ENCODE measurements around the gene AIRE. TPM values are rescaled to one million over a fixed set of nuclear protein-coding genes. Genes with fewer than 3 reads are reported as not detected.
"Not testable (repeated sequence)": the region's sequence is repeated elsewhere in the genome, so short reads cannot be mapped to it uniquely, and the experiment has no call there.

Gene AIRE
- total RNA-seq, 1 experiment from 2014 or later = not detected

DNA sequence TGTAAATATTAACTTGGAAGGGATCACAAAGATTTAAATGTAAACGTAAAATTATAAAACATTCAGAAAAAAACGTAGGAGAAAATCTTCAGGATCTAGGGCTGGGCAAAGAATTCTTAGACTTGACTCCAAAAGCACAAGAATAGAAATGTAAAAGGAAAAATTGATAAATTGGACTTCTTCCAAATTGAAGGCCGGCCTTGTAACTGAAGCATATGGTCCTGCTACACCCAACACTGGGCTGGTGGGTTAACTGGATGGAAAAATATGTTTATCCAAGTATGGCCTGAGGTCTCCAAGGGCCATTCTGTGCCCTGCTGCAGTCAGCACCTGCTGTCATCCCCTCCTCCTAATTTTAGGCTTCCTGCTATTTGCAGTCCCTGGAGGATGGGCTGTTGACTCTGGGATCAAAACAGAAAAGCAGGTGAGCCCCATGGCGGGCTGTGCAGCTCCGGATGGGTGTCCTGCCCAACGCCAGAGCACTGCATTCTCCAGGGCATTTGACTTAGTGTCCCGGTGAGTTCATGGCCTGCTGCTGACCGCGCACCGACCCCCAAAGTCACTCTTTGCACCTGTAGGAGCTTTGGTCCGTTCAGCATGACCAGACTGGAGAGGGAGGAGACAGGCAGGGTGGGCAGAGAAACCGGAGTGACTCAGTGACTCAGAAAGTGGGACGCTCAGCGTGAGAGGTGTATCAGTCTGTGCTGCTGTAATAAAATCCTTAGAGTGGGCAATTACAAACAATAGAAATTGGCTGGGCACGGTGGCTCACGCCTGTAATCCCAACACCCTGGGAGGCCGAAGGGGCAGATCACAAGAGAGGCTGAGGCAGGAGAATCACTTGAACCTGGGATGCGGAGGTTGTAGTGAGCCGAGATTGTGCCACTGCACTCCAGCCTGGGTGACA, 6.1 kb upstream of the AIRE start:
- Histone ChIP-seq H3K4me3 (no peak overlapping the region), H3K36me3 (no peaks in the 10 kb centered on the region), H3K27me3 (replicated peaks) (no peaks in the 10 kb centered on the region; the same call in none of the 2 replicates), H3K9me3 (replicated peaks) (no peaks in the 10 kb centered on the region), H3K27ac (no peak overlapping the region), H3K4me1 (replicated peaks) (no peaks in the 10 kb centered on the region)
- no peak for DNase-seq (ENCODE audit: low read depth in 1 of 2, low spot score in 2 of 2)

DNA sequence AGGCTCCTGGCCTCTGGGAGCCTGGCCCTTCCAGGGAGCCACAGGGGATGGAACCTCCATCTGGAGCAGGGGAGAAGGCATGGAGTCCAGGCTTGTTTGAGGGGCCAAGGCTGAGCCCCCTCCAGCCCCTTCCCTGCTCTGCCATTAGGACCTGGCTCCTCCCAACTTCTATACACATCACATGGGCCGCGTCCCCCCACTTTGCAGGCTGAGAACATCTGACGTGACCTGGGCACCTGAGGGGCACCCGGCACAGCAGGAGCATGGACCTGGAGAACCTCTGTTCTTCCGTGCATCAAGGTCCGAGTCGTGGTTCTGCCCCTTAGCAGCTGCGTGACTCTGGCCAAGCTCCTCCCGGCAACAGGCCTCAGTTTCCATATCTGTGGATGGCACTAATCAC, 3.9 kb upstream of the AIRE start:
- no peak overlapping the region for H3K27ac ChIP-seq
- 0 out of 2 replicates have a peak, but pooled peaks cover 4% of the 10 kb centered on the region for H3K27me3 ChIP-seq (replicated peaks)
- H3K4me3 ChIP-seq = no peak overlapping the region
- no peaks in the 10 kb centered on the region; the same call in 1 of the 2 replicates for H3K9me3 ChIP-seq (replicated peaks)
- H3K4me1 ChIP-seq (replicated peaks) = peaks cover 7% of the 10 kb centered on the region
- DNase-seq (ENCODE audit: low read depth in 1 of 2, low spot score in 2 of 2) = no peak
- H3K36me3 ChIP-seq = no peaks in the 10 kb centered on the region

DNA sequence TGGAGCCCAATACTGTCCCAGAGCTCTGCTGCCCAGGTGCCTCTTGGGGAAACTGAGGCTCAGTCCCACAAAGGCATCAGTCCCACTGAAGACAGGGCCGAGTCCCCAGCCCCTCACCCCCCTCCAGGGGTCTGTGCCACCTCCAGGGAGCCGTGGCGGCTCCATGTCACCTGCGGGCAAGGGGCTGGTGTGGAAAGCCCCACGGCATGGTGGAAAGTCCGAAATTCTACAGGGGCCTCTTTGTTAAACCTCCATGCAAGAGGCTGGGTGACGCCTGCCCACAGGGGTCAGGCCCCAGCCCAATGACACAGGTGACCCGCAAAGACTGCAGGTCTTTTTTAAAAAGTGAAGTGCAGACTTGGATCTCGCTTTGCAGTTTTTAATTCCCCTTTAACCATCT, 3.3 kb upstream of the AIRE start:
- Histone ChIP-seq H3K27ac (no peak overlapping the region), H3K9me3 (replicated peaks) (no peaks in the 10 kb centered on the region; the same call in 1 of the 2 replicates), H3K4me1 (replicated peaks) (peaks cover 7% of the 10 kb centered on the region), H3K4me3 (no peak overlapping the region), H3K27me3 (replicated peaks) (0 out of 2 replicates have a peak, but pooled peaks cover 4% of the 10 kb centered on the region), H3K36me3 (no peaks in the 10 kb centered on the region)
- no peak for DNase-seq (ENCODE audit: low read depth in 1 of 2, low spot score in 2 of 2)

DNA sequence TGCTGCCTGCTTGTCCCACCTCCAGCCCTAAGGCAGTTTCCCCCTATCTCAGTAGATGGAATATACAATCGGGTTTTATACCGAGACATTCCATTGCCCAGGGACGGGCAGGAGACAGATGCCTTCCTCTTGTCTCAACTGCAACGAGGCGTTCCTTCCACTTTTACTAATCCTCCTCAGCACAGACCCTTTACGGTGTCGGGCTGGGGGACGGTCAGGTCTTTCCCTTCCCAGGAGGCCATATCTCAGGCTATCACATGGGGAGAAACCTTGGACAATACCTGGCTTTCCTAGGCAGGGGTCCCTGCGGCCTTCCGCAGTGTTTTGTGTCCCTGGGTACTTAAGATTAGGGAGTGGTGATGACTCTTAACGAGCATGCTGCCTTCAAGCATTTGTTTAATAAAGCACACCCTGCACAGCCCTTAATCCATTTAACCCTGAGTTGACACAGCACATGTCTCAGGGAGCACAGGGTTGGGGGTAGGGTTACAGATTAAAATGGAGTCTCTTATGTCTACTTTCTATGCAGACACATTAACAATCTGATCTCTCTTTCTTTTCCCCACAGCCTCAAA, 2.4 kb upstream of the AIRE start:
- not testable (repeated sequence) for DNase-seq (ENCODE audit: low read depth in 1 of 2, low spot score in 2 of 2); H3K4me1 ChIP-seq (replicated peaks); H3K4me3 ChIP-seq; H3K27me3 ChIP-seq (replicated peaks); H3K27ac ChIP-seq; H3K9me3 ChIP-seq (replicated peaks); H3K36me3 ChIP-seq

DNA sequence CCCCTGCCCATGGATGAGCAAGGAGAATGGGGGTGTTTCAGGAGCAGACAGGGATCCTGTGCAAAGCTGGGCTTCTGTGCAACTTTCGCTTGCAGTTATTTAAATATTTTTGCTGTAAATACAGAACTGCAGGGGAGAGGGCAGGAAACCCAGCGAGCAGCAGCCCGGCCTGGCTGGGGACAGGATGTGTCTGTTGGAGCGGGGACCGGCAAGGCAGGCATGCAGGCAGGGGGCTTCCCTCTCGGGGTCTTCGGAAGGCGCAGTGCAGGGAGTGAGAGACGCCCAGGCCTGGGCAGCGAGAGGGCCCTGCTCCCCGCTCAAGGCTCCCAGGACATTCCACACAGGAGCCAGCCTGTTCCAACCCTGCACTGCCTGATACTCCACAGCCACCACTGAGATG, 1.7 kb upstream of the AIRE start:
- DNase-seq (ENCODE audit: low read depth in 1 of 2, low spot score in 2 of 2) = no peak
- H3K27ac ChIP-seq = no peak overlapping the region
- H3K36me3 ChIP-seq = no peaks in the 10 kb centered on the region

DNA sequence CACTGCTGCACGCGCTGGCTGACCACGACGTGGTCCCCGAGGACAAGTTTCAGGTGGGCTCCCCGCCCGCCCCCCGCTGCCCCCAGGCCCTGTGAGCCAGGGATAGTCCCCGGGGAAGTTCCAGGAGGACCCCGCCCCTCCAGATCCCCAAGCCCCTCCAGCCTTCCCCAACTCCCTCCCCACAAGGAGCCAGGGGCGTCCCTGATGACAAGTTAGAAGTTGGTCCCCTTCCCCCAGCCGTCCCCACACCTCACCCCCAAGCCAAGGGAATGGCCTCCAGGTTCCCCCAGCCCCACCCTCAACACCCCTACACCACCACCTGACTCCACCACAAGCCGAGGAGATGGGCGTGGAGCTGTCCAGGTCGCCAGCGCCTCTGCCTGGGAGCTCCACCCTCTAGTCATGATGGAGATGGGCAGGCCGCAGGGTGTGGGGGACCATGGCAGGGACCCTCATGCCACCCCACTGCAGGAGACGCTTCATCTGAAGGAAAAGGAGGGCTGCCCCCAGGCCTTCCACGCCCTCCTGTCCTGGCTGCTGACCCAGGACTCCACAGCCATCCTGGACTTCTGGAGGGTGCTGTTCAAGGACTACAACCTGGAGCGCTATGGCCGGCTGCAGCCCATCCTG, 525 bp downstream of the AIRE start:
- no peak overlapping the region for H3K4me3 ChIP-seq
- no peaks in the 10 kb centered on the region; the same call in 1 of the 2 replicates for H3K9me3 ChIP-seq (replicated peaks)
- DNase-seq (ENCODE audit: low read depth in 1 of 2, low spot score in 2 of 2) = no peak
- H3K27me3 ChIP-seq (replicated peaks) = 0 out of 2 replicates have a peak, but pooled peaks cover 4% of the 10 kb centered on the region
- no peaks in the 10 kb centered on the region for H3K36me3 ChIP-seq
- no peak overlapping the region for H3K27ac ChIP-seq
- H3K4me1 ChIP-seq (replicated peaks) = peaks cover 7% of the 10 kb centered on the region

More for the DNA sequence above, 1.7 kb upstream of the AIRE start:
- Histone ChIP-seq H3K27me3 (replicated peaks) (0 out of 2 replicates have a peak, but pooled peaks cover 4% of the 10 kb centered on the region), H3K4me3 (no peak overlapping the region), H3K9me3 (replicated peaks) (no peaks in the 10 kb centered on the region; the same call in 1 of the 2 replicates), H3K4me1 (replicated peaks) (peaks cover 7% of the 10 kb centered on the region)

DNA sequence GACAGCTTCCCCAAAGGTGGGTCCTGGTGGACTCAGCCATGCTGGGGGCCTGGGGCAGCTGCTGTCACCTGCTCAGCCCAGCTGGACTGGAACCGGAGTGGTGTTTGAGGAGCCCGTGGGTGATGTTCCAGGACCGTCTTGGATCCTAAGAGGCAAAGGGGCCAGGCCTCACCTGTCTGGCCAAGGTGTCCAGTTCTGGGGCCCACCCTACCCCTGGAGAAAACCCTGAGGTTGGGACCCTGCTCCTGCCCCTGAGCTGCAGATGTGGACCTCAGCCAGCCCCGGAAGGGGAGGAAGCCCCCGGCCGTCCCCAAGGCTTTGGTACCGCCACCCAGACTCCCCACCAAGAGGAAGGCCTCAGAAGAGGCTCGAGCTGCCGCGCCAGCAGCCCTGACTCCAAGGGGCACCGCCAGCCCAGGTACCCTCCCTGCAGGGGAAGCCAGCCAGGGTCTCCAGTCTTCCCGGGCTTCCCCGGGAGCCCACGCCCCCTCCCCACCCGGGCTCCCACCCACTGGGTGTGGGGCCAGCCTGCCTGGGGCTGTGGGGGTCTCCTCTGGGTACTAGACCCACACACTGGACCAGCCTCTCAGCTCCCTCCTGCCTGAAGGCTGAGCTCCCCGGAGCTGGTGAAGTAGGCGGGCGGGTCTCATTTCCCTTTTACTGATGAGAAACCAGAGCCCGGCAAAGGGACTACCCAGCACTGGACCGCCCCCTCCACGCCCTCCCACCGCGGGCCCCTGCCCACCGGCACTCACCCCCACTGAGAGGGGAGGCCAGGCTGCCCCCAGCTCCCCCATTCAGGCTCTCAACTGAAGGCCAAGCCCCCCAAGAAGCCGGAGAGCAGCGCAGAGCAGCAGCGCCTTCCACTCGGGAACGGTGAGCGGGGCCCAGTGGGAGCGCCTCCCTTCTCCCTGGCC, 1.3 kb downstream of the AIRE start:
- H3K9me3 ChIP-seq (replicated peaks) = no peaks in the 10 kb centered on the region; the same call in 1 of the 2 replicates
- peaks cover 7% of the 10 kb centered on the region for H3K4me1 ChIP-seq (replicated peaks)
- H3K27ac ChIP-seq = no peak overlapping the region
- DNase-seq (ENCODE audit: low read depth in 1 of 2, low spot score in 2 of 2) = no peak
- H3K36me3 ChIP-seq = no peaks in the 10 kb centered on the region
- H3K4me3 ChIP-seq = no peak overlapping the region
- 0 out of 2 replicates have a peak, but pooled peaks cover 4% of the 10 kb centered on the region for H3K27me3 ChIP-seq (replicated peaks)

DNA sequence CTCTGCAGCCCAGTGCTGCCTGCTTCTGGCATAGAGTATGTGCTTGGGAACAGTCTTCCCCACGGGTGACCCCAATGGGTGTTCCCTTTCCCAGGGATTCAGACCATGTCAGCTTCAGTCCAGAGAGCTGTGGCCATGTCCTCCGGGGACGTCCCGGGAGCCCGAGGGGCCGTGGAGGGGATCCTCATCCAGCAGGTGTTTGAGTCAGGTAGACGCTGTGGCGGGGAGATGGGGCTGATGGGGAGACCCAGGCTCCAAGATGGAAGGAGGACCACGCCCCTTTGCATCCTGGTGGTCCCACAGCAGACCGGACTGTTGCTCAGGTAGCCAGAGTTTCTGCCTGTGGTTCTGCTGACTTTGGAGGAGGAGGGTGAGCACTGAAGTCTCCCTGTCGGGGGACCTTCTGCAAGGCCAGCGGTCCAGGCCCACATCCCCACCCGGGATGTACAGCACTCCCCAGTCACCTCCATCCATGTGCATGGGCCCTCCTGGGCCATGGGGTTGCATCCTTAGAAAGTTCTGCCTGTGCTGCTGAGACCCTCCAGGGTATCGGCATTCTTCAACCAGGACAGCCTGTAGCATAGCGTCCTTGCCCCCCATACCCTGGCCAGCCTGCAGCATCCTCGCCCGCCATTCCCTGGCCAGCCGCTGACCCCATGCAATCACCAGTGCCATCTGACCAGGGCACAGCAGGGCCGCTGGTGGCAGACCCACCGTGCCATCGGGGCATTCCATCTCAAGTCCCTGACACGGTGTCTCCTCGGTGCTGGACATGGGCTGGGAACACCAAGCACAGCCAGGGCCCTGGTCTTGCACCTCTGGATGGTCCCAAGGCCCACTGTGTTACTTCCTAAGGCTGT, 2.8 kb downstream of the AIRE start:
- no peaks in the 10 kb centered on the region; the same call in 1 of the 2 replicates for H3K9me3 ChIP-seq (replicated peaks)
- no peak overlapping the region for H3K27ac ChIP-seq
- H3K27me3 ChIP-seq (replicated peaks) = 0 out of 2 replicates have a peak, but pooled peaks cover 4% of the 10 kb centered on the region

DNA sequence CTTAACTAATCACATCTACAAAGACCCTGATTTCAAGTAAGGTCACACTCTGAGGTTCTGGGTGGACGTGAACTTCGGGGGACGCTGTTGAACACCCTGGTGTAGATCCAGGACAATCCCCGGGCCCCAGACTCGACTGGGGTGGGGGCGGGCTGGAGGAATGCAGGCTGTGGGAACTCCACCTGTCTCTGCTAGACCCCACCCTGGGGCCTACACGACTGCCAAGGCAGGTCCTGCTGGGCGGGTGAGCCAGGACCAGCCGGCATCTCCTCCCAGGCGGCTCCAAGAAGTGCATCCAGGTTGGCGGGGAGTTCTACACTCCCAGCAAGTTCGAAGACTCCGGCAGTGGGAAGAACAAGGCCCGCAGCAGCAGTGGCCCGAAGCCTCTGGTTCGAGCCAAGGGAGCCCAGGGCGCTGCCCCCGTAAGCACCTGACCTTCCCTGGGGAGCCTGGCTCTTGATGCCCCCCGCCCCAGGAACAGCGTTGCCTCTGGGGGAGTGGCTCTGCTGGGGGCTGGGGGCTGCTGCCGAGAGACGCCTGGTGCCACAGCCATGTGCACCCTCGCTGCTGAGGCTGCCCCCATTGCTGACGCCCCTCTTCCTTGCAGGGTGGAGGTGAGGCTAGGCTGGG, 3.8 kb downstream of the AIRE start:
- H3K27ac ChIP-seq = no peak overlapping the region
- peaks cover 7% of the 10 kb centered on the region for H3K4me1 ChIP-seq (replicated peaks)
- no peak for DNase-seq (ENCODE audit: low read depth in 1 of 2, low spot score in 2 of 2)
- H3K9me3 ChIP-seq (replicated peaks) = no peaks in the 10 kb centered on the region; the same call in 1 of the 2 replicates
- 0 out of 2 replicates have a peak, but pooled peaks cover 4% of the 10 kb centered on the region for H3K27me3 ChIP-seq (replicated peaks)
- H3K36me3 ChIP-seq = no peaks in the 10 kb centered on the region
- no peak overlapping the region for H3K4me3 ChIP-seq

More for the DNA sequence above, 2.8 kb downstream of the AIRE start:
- H3K4me1 ChIP-seq (replicated peaks) = peaks cover 7% of the 10 kb centered on the region
- H3K36me3 ChIP-seq = no peaks in the 10 kb centered on the region
- DNase-seq (ENCODE audit: low read depth in 1 of 2, low spot score in 2 of 2) = no peak
- no peak overlapping the region for H3K4me3 ChIP-seq

DNA sequence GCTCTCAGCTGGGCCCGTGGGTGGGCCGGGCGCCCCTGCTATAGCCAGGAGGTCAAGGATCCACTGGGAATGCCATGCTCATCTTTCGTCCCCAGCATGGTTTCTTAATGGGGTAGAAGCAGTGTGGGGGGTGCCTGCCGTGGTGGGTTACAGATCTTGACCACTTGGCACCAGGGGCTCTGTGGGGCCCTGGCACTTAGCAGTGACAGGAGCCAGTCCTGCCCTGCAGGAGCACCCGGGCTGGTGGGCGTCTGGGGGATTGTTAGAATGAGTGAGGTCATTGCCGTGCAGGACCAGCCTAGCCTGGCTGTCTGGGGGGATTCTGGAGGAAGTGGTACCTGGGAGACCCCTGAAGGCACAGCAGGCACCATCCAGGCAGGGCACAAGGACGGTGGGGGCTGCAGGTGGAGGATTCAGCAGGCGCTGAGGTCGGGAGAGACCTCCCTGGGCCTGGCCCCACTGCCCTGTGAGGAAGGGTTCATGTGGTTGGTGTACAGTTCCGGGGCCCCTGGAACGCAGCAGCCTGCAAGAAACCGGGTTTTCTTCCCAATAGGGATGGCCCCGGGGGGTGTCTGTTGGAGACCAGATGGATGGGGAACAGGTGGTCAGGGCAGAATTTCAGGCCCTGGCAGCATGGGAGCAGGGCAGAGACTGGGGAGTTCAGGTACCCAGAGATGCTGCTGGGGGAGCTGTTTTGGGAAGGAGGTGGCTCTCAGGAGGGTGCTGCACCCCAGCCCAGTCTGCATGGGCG, 4.8 kb downstream of the AIRE start:
- Histone ChIP-seq H3K4me3 (no peak overlapping the region), H3K27ac (no peak overlapping the region), H3K36me3 (no peaks in the 10 kb centered on the region), H3K27me3 (replicated peaks) (0 out of 2 replicates have a peak, but pooled peaks cover 2% of the 10 kb centered on the region), H3K4me1 (replicated peaks) (peaks cover 4% of the 10 kb centered on the region), H3K9me3 (replicated peaks) (no peaks in the 10 kb centered on the region; the same call in 1 of the 2 replicates)
- no peak for DNase-seq (ENCODE audit: low read depth in 1 of 2, low spot score in 2 of 2)

DNA sequence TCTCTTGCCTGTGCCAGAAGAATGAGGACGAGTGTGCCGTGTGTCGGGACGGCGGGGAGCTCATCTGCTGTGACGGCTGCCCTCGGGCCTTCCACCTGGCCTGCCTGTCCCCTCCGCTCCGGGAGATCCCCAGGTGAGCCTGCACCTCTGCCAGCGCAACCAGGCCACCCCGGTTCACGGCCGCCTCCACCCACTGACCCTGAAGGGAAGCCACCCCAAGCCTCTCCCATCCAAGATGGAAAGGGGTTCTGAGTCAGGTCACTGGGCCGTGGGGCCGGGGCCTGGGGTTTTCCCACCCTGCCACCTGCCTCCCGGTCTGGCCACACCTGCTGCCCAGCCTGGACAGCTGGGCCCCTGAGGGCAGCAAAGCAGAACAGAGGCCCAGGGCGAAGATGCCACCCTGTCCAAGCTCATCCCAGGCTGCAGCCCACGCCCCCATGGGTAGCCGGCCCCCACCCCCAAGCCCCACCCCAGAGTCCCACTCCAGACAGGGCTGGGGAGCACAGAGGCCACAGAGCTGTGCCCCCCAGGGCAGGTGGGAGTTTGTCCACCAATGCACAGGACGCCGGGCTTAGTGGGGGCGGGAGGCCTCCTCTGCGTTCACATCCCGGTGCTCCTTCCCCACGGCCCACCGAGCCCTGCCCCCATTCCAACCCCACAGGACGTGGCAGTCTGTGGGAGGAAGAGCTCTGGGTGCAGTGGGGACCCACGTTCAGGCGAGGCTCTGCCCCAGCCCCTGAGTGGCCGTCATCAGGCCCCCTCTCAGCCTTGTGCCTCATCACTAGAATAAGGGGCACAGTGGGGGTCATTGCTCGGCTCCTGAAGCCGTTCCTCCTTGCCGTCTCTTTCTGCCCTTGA, 5.6 kb downstream of the AIRE start:
- Histone ChIP-seq H3K4me1 (replicated peaks) (no peaks in the 10 kb centered on the region), H3K36me3 (no peaks in the 10 kb centered on the region), H3K9me3 (replicated peaks) (no peaks in the 10 kb centered on the region), H3K4me3 (no peak overlapping the region), H3K27ac (no peak overlapping the region), H3K27me3 (replicated peaks) (no peaks in the 10 kb centered on the region)
- DNase-seq (ENCODE audit: low read depth in 1 of 2, low spot score in 2 of 2) = no peak
